ENCODE results near the gene PTBP3. TPM values are rescaled to one million over a fixed set of nuclear protein-coding genes. Genes with fewer than 3 reads are reported as not detected.

Gene PTBP3
- polyA plus RNA-seq, 2 donors, result 15.8 to 23.7 TPM

GRCh38 chr9:112310826-112311225, 22.6 kb downstream of the PTBP3 start:
- H3K4me1 ChIP-seq (ENCODE audit: control insufficient read depth in 2 of 2, insufficient read depth in 2 of 2, low read length in 1 of 2), result peaks cover 0 to 3% of the 10 kb centered on the region in 2 donors

GRCh38 chr9:112308588-112308987, 24.8 kb downstream of the PTBP3 start:
- H3K4me1 ChIP-seq (ENCODE audit: control insufficient read depth in 2 of 2, insufficient read depth in 2 of 2, low read length in 1 of 2), result peaks cover 0 to 3% of the 10 kb centered on the region in 2 donors
- H3K9me3 ChIP-seq (ENCODE audit: control insufficient read depth in 2 of 2, insufficient read depth in 1 of 2, low read depth in 1 of 2, low read length in 1 of 2), result no peaks in the 10 kb centered on the region
- peak overlapping the region in 1 of 2 donors; percentile 13 for H3K27ac ChIP-seq (ENCODE audit: low read depth in 2 of 2, low read length in 1 of 2)
- H3K27me3 ChIP-seq (ENCODE audit: control insufficient read depth in 1 of 2, insufficient read depth in 2 of 2, low read length in 2 of 2), result no peaks in the 10 kb centered on the region
- WGBS, 2 donors, result 46 to 51% methylated on average over 5 of the region's 5 CpGs
- H3K36me3 ChIP-seq (ENCODE audit: control insufficient read depth in 2 of 2, insufficient read depth in 2 of 2, low read length in 1 of 2), result no peaks in the 10 kb centered on the region
- H3K4me3 ChIP-seq (ENCODE audit: low read depth in 1 of 2, low read length in 2 of 2), result no peak overlapping the region

More at GRCh38 chr9:112310826-112311225, 22.6 kb downstream of the PTBP3 start:
- no peaks in the 10 kb centered on the region for H3K27me3 ChIP-seq (ENCODE audit: control insufficient read depth in 1 of 2, insufficient read depth in 2 of 2, low read length in 2 of 2)
- no peaks in the 10 kb centered on the region for H3K36me3 ChIP-seq (ENCODE audit: control insufficient read depth in 2 of 2, insufficient read depth in 2 of 2, low read length in 1 of 2)
- H3K27ac ChIP-seq (ENCODE audit: low read depth in 2 of 2, low read length in 1 of 2), result no peak overlapping the region
- WGBS, 2 donors, result 68 to 71% methylated on average over 4 of the region's 4 CpGs
- no peak overlapping the region for H3K4me3 ChIP-seq (ENCODE audit: low read depth in 1 of 2, low read length in 2 of 2)
- H3K9me3 ChIP-seq (ENCODE audit: control insufficient read depth in 2 of 2, insufficient read depth in 1 of 2, low read depth in 1 of 2, low read length in 1 of 2), result no peaks in the 10 kb centered on the region

- no peaks in the 10 kb centered on the region for H3K27me3 ChIP-seq (ENCODE audit: control insufficient read depth in 1 of 2, insufficient read depth in 2 of 2, low read length in 2 of 2)
- no peaks in the 10 kb centered on the region for H3K4me1 ChIP-seq (ENCODE audit: control insufficient read depth in 2 of 2, insufficient read depth in 2 of 2, low read length in 1 of 2)
- H3K36me3 ChIP-seq (ENCODE audit: control insufficient read depth in 2 of 2, insufficient read depth in 2 of 2, low read length in 1 of 2), result no peaks in the 10 kb centered on the region
- no peak overlapping the region for H3K4me3 ChIP-seq (ENCODE audit: low read depth in 1 of 2, low read length in 2 of 2)
- no peak overlapping the region for H3K27ac ChIP-seq (ENCODE audit: low read depth in 2 of 2, low read length in 1 of 2)
- no peaks in the 10 kb centered on the region for H3K9me3 ChIP-seq (ENCODE audit: control insufficient read depth in 2 of 2, insufficient read depth in 1 of 2, low read depth in 1 of 2, low read length in 1 of 2)
Measured at GRCh38 chr9:112301420-112301819, 32.0 kb downstream of the PTBP3 start.

GRCh38 chr9:112299514-112299913, 33.9 kb downstream of the PTBP3 start:
- H3K36me3 ChIP-seq (ENCODE audit: control insufficient read depth in 2 of 2, insufficient read depth in 2 of 2, low read length in 1 of 2), result no peaks in the 10 kb centered on the region
- no peak overlapping the region for H3K4me3 ChIP-seq (ENCODE audit: low read depth in 1 of 2, low read length in 2 of 2)
- no peaks in the 10 kb centered on the region for H3K4me1 ChIP-seq (ENCODE audit: control insufficient read depth in 2 of 2, insufficient read depth in 2 of 2, low read length in 1 of 2)
- no peaks in the 10 kb centered on the region for H3K27me3 ChIP-seq (ENCODE audit: control insufficient read depth in 1 of 2, insufficient read depth in 2 of 2, low read length in 2 of 2)
- H3K27ac ChIP-seq (ENCODE audit: low read depth in 2 of 2, low read length in 1 of 2), result no peak overlapping the region
- H3K9me3 ChIP-seq (ENCODE audit: control insufficient read depth in 2 of 2, insufficient read depth in 1 of 2, low read depth in 1 of 2, low read length in 1 of 2), result no peaks in the 10 kb centered on the region

- WGBS, 2 donors, result 87 to 95% methylated on average over 9 of the region's 9 CpGs
- no peak overlapping the region for H3K27ac ChIP-seq (ENCODE audit: low read depth in 2 of 2, low read length in 1 of 2)
- H3K4me3 ChIP-seq (ENCODE audit: low read depth in 1 of 2, low read length in 2 of 2), result no peak overlapping the region
- H3K36me3 ChIP-seq (ENCODE audit: control insufficient read depth in 2 of 2, insufficient read depth in 2 of 2, low read length in 1 of 2), result peaks cover 0 to 3% of the 10 kb centered on the region in 2 donors
- H3K9me3 ChIP-seq (ENCODE audit: control insufficient read depth in 2 of 2, insufficient read depth in 1 of 2, low read depth in 1 of 2, low read length in 1 of 2), result no peaks in the 10 kb centered on the region
- no peaks in the 10 kb centered on the region for H3K27me3 ChIP-seq (ENCODE audit: control insufficient read depth in 1 of 2, insufficient read depth in 2 of 2, low read length in 2 of 2)
- H3K4me1 ChIP-seq (ENCODE audit: control insufficient read depth in 2 of 2, insufficient read depth in 2 of 2, low read length in 1 of 2), result no peaks in the 10 kb centered on the region
Measured at GRCh38 chr9:112296929-112297328, 36.5 kb downstream of the PTBP3 start.

GRCh38 chr9:112295174-112295573, 38.2 kb downstream of the PTBP3 start:
- peaks cover 0 to 3% of the 10 kb centered on the region in 2 donors for H3K36me3 ChIP-seq (ENCODE audit: control insufficient read depth in 2 of 2, insufficient read depth in 2 of 2, low read length in 1 of 2)
- no peaks in the 10 kb centered on the region for H3K9me3 ChIP-seq (ENCODE audit: control insufficient read depth in 2 of 2, insufficient read depth in 1 of 2, low read depth in 1 of 2, low read length in 1 of 2)
- no peak overlapping the region for H3K27ac ChIP-seq (ENCODE audit: low read depth in 2 of 2, low read length in 1 of 2)
- no peak overlapping the region for H3K4me3 ChIP-seq (ENCODE audit: low read depth in 1 of 2, low read length in 2 of 2)
- no peaks in the 10 kb centered on the region for H3K27me3 ChIP-seq (ENCODE audit: control insufficient read depth in 1 of 2, insufficient read depth in 2 of 2, low read length in 2 of 2)
- no peaks in the 10 kb centered on the region for H3K4me1 ChIP-seq (ENCODE audit: control insufficient read depth in 2 of 2, insufficient read depth in 2 of 2, low read length in 1 of 2)
- WGBS, 2 donors, result 99 to 100% methylated on average over 2 of the region's 2 CpGs

GRCh38 chr9:112288029-112288428, 45.4 kb downstream of the PTBP3 start:
- Histone ChIP-seq H3K4me1 (ENCODE audit: control insufficient read depth in 2 of 2, insufficient read depth in 2 of 2, low read length in 1 of 2) (no peaks in the 10 kb centered on the region), H3K4me3 (ENCODE audit: low read depth in 1 of 2, low read length in 2 of 2) (no peak overlapping the region), H3K27ac (ENCODE audit: low read depth in 2 of 2, low read length in 1 of 2) (peak overlapping the region; percentile 40 to 44), H3K27me3 (ENCODE audit: control insufficient read depth in 1 of 2, insufficient read depth in 2 of 2, low read length in 2 of 2) (no peaks in the 10 kb centered on the region), H3K9me3 (ENCODE audit: control insufficient read depth in 2 of 2, insufficient read depth in 1 of 2, low read depth in 1 of 2, low read length in 1 of 2) (peaks cover 0 to 3% of the 10 kb centered on the region in 2 donors), H3K36me3 (ENCODE audit: control insufficient read depth in 2 of 2, insufficient read depth in 2 of 2, low read length in 1 of 2) (peaks cover 0 to 3% of the 10 kb centered on the region in 2 donors)

- Histone ChIP-seq H3K4me3 (ENCODE audit: low read depth in 1 of 2, low read length in 2 of 2) (no peak overlapping the region), H3K9me3 (ENCODE audit: control insufficient read depth in 2 of 2, insufficient read depth in 1 of 2, low read depth in 1 of 2, low read length in 1 of 2) (peaks cover 0 to 3% of the 10 kb centered on the region in 2 donors), H3K27ac (ENCODE audit: low read depth in 2 of 2, low read length in 1 of 2) (no peak overlapping the region), H3K36me3 (ENCODE audit: control insufficient read depth in 2 of 2, insufficient read depth in 2 of 2, low read length in 1 of 2) (peaks cover 0 to 3% of the 10 kb centered on the region in 2 donors), H3K27me3 (ENCODE audit: control insufficient read depth in 1 of 2, insufficient read depth in 2 of 2, low read length in 2 of 2) (no peaks in the 10 kb centered on the region), H3K4me1 (ENCODE audit: control insufficient read depth in 2 of 2, insufficient read depth in 2 of 2, low read length in 1 of 2) (no peaks in the 10 kb centered on the region)
- 85% methylated on average over 2 of the region's 2 CpGs for WGBS, 2 donors
Measured at GRCh38 chr9:112286926-112287325, 46.5 kb downstream of the PTBP3 start.

- no peaks in the 10 kb centered on the region for H3K27me3 ChIP-seq (ENCODE audit: control insufficient read depth in 1 of 2, insufficient read depth in 2 of 2, low read length in 2 of 2)
- H3K4me1 ChIP-seq (ENCODE audit: control insufficient read depth in 2 of 2, insufficient read depth in 2 of 2, low read length in 1 of 2), result no peaks in the 10 kb centered on the region
- peaks cover 0 to 3% of the 10 kb centered on the region in 2 donors for H3K9me3 ChIP-seq (ENCODE audit: control insufficient read depth in 2 of 2, insufficient read depth in 1 of 2, low read depth in 1 of 2, low read length in 1 of 2)
- peaks cover 0 to 3% of the 10 kb centered on the region in 2 donors for H3K36me3 ChIP-seq (ENCODE audit: control insufficient read depth in 2 of 2, insufficient read depth in 2 of 2, low read length in 1 of 2)
- no peak overlapping the region for H3K4me3 ChIP-seq (ENCODE audit: low read depth in 1 of 2, low read length in 2 of 2)
- no peak overlapping the region for H3K27ac ChIP-seq (ENCODE audit: low read depth in 2 of 2, low read length in 1 of 2)
- WGBS, 2 donors, result 92 to 100% methylated on average over 2 of the region's 2 CpGs
Measured at GRCh38 chr9:112285056-112285455, 48.4 kb downstream of the PTBP3 start.

GRCh38 chr9:112283582-112284253, 49.7 kb downstream of the PTBP3 start:
- Histone ChIP-seq H3K27me3 (ENCODE audit: control insufficient read depth in 1 of 2, insufficient read depth in 2 of 2, low read length in 2 of 2) (no peaks in the 10 kb centered on the region), H3K9me3 (ENCODE audit: control insufficient read depth in 2 of 2, insufficient read depth in 1 of 2, low read depth in 1 of 2, low read length in 1 of 2) (peaks cover 0 to 3% of the 10 kb centered on the region in 2 donors), H3K36me3 (ENCODE audit: control insufficient read depth in 2 of 2, insufficient read depth in 2 of 2, low read length in 1 of 2) (peaks cover 0 to 3% of the 10 kb centered on the region in 2 donors), H3K27ac (ENCODE audit: low read depth in 2 of 2, low read length in 1 of 2) (no peak overlapping the region), H3K4me1 (ENCODE audit: control insufficient read depth in 2 of 2, insufficient read depth in 2 of 2, low read length in 1 of 2) (no peaks in the 10 kb centered on the region), H3K4me3 (ENCODE audit: low read depth in 1 of 2, low read length in 2 of 2) (no peak overlapping the region)
- 97 to 99% methylated on average over 6 of the region's 6 CpGs for WGBS, 2 donors
